Glomerular visceral epithelial cell (primary cell): ENCODE results near the gene PEX14.

ENCODE experiments used
- DNase-seq: peaks from one replicate; pipeline ENCODE4 v3.0.0-alpha.2; 2016; ENCODE audit errors: extremely low spot score

The PEX14 gene

GRCh38 chr1:10615932-10616671, 141.4 kb downstream of the PEX14 start:
- no peak for DNase-seq

DNA sequence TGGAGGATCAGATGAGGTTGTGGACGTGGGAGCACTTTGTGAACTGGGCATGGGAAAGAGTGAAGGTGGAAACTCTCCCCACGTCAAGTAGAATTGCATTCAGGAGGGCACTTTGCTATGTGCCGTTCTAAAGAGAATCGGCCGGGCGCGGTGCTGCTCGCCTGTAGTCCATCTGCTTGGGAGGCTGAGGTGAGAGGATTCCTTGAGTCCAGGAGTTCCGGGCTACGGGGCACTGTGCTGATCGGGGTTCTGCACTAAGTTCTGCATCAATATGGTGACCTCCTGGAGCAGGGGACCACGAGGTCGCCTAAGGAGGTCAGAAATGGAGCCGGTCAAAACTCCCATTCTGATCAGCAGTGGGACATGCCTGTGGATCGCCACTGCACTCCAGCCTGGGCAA, 141.9 kb downstream of the PEX14 start:
- DNase-seq: no peak

DNA sequence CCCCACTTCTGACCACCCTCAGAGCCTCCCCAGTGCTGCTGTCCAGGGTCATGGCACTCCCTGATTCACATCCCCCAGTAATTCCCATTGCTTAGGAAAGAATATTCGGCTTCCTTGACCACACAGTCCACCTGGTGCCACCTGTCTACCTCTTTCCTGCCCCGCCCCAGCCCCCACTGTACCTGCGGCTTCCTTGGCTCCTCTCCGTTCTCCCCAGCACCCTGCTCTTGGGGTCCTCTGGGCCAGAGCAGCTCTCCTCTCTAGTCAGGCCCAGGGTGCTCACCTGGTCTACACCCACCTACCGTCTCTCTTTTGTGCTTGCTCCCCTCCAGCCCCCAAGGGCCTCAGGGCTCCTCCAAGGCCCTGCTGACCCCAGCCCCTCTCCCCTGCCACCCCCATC, 142.6 kb downstream of the PEX14 start:
- no peak for DNase-seq

GRCh38 chr1:10617931-10618885, 143.5 kb downstream of the PEX14 start:
- no peak for DNase-seq

DNA sequence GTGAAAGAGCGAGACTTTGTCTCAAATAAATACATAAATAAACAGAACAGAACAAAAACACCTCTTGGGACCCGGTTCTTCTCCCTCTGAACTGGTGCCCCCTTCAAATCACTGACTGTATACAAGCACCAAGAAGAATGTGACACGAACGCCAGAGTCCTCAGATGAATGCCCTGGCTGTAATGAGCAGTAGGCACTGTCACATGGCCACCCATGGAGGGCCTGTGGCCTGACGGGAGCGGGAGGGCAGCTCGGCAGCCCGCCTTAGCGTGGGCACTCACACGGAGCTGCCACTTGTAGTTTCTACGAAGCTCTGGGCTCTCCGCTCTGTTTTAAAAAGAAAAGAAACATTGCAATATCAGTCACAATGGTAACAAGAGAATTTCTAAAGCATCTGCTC, 146.0 kb downstream of the PEX14 start:
- no peak for DNase-seq

DNA sequence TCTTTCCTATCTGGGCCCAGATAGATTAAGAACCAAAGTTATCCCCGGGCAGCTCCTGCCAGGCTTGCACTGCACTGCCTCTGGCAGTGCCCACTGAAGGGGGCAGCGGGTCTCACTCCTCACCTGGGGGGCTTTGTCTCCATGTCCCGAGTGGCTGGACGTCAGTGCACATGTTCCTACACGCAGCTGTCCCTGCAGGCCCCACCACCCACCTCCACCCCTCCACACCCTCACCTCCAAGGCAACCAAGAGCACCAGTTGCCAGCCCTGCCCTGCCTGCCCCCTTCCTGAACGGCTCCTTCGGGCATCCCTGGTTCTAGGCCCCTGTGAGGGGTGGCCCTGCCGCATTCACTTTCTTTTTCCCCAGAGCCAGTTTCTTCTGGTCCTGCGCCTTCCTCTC, 147.2 kb downstream of the PEX14 start:
- no peak for DNase-seq

GRCh38 chr1:10622910-10623685, 148.3 kb downstream of the PEX14 start:
- no peak for DNase-seq

GRCh38 chr1:10623686-10624145, 149.0 kb downstream of the PEX14 start:
- no peak for DNase-seq

GRCh38 chr1:10624256-10625050, 149.7 kb downstream of the PEX14 start:
- no peak for DNase-seq

DNA sequence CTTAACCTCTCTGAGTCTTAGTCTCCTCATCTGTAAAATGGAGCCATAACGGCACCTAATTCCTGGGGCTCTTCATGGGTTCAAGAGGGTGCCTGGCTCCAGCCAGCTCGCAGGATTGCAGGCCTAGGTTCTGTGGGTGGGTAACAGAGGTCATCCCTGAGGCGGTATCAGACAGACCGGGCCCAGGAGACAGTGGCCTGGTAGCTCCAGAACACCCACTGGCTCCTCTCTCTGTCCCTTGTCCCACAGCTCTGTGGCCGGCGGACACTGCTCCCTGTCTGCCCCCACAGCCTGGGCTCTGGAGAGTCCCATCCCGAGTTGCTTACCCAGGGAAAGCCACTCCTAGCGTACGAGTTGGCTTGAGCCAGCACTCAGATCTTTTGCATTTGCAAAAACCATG, 150.3 kb downstream of the PEX14 start:
- no peak for DNase-seq

- DNase-seq: no peak
Observed at GRCh38 chr1:10625554-10625953, 150.8 kb downstream of the PEX14 start.

GRCh38 chr1:10626131-10626731, 151.5 kb downstream of the PEX14 start:
- no peak for DNase-seq

DNA sequence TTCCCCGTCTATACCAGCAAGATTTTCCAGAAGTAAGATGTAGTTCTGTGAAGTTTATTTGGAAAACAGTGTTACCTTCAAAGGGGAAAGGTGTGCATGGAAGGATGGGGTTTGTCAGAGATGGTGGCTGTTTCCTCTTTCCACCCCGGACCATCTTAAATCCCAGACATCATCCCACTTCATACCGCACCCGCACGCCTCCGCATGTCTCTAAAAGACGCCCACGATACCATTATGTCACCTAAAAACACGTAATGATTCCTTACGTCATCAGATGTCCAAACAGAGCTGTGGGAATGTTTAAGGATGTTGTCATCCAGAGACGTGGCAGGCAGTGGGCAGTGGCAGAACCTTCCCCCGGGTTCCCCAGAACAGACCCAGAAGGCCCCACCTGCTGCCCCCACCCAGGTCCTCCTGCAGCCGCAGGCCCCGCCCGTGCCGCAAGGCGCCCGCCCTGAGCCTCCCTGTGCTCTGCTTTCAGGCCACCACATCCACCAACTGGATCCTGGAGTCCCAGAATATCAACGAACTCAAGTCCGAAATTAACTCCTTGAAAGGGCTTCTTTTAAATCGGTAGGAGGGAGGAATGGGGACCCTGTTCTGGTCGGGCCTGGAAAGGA, 152.2 kb downstream of the PEX14 start:
- DNase-seq: no peak

DNA sequence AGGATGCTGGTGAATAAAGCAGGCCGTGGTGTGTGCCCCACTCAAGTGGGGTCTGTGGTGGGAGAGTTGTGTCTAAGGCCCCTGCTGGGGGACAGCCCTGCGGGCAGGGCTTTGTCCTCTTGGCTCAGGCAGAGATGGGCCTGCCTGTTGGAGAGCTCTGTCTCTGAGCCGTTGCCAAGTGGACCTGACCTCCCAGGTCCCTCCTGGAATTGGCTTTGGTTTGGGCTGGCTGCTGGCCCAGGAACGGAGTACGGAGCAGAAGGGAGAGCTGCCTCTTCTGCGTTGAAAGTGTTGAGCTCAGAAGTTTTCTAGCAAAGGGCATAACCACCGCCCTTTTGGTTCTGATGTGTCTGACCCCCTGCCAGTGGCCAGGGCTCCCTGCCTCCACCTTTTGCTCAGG, 153.9 kb downstream of the PEX14 start:
- DNase-seq: no peak

GRCh38 chr1:10629091-10629815, 154.5 kb downstream of the PEX14 start:
- no peak for DNase-seq

DNA sequence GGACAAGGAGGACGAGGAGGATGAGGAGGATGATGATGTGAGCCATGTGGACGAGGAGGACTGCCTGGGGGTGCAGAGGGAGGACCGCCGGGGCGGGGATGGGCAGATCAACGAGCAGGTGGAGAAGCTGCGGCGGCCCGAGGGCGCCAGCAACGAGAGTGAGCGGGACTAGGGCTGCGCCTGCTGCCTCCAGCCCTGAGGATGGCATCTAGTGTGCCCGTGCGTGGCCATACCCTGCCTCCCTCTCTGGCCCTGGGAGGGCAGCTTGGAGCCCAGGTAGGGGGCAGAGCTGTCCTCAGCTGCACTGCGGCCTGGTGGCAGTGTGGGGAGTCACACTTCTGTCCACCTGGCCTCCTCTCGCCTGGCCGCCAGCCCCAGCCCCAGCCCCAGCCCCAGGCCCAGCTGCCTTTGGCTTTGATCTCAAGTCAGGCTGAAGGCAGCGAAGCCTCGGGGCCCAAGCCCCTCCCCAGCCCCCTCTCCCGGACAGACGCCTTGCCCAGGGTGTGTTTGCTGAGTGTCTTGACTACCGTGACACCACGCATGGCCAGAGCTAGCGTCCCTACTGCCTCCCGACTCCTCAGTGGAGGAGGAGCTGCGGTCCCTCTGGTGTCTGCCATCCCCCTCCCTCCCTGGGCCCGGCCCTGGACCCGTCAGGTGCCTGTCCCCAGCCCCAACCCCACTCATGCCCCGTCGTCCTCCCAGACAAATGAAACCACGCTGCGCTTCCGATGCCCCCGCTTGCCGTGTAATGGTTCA, 155.2 kb downstream of the PEX14 start:
- no peak for DNase-seq

GRCh38 chr1:10630661-10631120, 155.9 kb downstream of the PEX14 start:
- DNase-seq: no peak

DNA sequence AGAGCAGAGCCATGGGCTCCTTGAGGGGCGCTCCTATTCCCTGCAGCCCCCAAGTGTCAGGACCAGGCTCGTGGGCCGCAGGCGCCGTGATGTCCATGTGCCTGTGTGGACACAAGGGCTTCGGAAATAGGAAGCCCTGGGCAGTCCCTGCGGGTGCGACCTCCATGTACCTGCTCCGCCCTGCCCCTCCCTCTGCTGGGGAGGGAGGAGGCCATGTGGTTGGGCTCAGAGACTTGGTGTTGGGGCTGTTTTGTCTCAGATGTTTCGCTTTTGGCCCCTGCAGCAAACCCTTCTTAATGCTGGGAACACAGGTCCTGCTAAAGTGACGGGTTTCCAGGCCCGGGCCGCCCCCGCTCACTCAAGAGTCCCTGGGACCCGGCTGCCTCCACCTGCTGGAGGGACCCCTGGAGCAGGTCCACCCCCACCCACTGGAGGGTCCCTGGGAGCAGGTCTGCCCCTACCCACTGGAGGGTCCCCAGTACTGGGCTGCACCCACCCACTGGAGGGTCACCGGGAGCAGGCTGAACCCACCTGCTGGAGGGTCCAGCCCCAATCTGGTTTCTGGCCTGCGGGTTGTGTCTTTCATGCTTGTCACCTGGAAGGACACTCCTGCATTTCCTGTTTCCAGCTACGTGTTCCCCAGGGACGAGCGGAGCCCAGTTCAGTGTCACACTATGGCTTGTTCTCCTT, 156.5 kb downstream of the PEX14 start:
- no peak for DNase-seq
